GM12892 (cell line): Measurements from ENCODE around the gene THSD7B.

Source experiments
- POLR2A ChIP-seq: IDR thresholded peaks from 2 replicates; pipeline ENCODE4 v1.6.1; 2011; ENCODE audit warnings: low read depth, low read length, control low read depth
- POLR2AphosphoS5 ChIP-seq: IDR thresholded peaks from 2 replicates; pipeline ENCODE4 v1.6.1; 2011; ENCODE audit warnings: low read depth, low read length, control low read depth
- TAF1 ChIP-seq: IDR thresholded peaks from 2 replicates; pipeline ENCODE4 v1.6.1; 2011; ENCODE audit warnings: low read depth, mild to moderate bottlenecking, control low read depth, low read length, borderline replicate concordance

DNA sequence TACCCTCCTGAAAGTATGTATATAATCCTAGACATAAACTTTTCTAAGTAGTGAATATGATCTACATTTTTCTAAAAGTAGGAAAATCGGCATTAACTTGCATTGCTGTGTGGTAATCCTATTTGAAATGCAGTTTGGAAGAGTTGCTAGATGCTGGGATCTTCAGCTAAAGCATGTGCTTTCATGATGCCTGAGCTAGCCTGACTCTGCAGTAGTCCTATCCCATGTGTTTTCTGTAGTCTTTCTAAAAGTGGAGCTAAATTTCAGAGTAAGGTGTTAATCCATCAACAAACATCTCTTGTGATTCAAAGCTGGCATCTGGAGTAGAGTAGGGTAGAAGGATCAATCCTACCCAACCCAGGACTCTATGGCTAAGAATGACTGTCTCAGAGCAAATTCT is 229.4 kb downstream of the THSD7B start:
- TF ChIP-seq POLR2A: no peak
- TF ChIP-seq POLR2AphosphoS5: no peak
- TF ChIP-seq TAF1: no peak
